Astrocyte (in vitro differentiated cells and primary cell): ENCODE measurements around the gene SLC26A2. TPM values are rescaled to one million over a fixed set of nuclear protein-coding genes. Genes with fewer than 3 reads are reported as not detected.

Source experiments
- DNase-seq: peaks from one replicate; pipeline ENCODE4 v3.0.0-alpha.2; 2010; ENCODE audit warnings: low read depth
- FAIRE-seq: peaks from 2 replicates; lab custom pipeline; 2011; peaks lifted over from hg19 to GRCh38; lab: Jason Lieb, UNC
- H2AFZ ChIP-seq: 2 replicates; pipeline ENCODE4 v1.6.0; 2012; ENCODE audit warnings: low read depth, low read length, inconsistent platforms
- H3K27ac ChIP-seq: 2 replicates; pipeline ENCODE4 v1.5.1; 2011; ENCODE audit warnings: low read depth, low read length, inconsistent platforms
- H3K27me3 ChIP-seq: 2 replicates; pipeline ENCODE4 v1.6.0; 2011; ENCODE audit warnings: low read length, inconsistent platforms; ENCODE audit not compliant: insufficient read depth
- H3K36me3 ChIP-seq: 2 replicates; pipeline ENCODE4 v1.5.1; 2011; ENCODE audit warnings: low read length, inconsistent platforms; ENCODE audit not compliant: insufficient read depth
- H3K4me1 ChIP-seq: 2 replicates; pipeline ENCODE4 v1.5.1; 2011; ENCODE audit warnings: low read length, inconsistent platforms; ENCODE audit not compliant: insufficient read depth
- H3K4me2 ChIP-seq: 2 replicates; pipeline ENCODE4 v1.6.0; 2012; ENCODE audit warnings: low read length, inconsistent platforms
- H3K4me3 ChIP-seq: 2 replicates; pipeline ENCODE4 v1.5.1; 2011; ENCODE audit warnings: low read depth, mild to moderate bottlenecking, low read length, inconsistent platforms; ENCODE audit not compliant: insufficient read depth
- H3K79me2 ChIP-seq: 2 replicates; pipeline ENCODE4 v1.6.0; 2012; ENCODE audit warnings: mild to moderate bottlenecking, low read length, inconsistent platforms; ENCODE audit not compliant: insufficient read depth
- H3K9ac ChIP-seq: 2 replicates; pipeline ENCODE4 v1.6.0; 2012; ENCODE audit warnings: mild to moderate bottlenecking, low read length, inconsistent platforms
- H3K9me3 ChIP-seq: 2 replicates; pipeline ENCODE4 v1.5.1; 2012; ENCODE audit warnings: low read depth, mild to moderate bottlenecking, low read length, inconsistent platforms; ENCODE audit not compliant: insufficient read depth
- H4K20me1 ChIP-seq: 2 replicates; pipeline ENCODE4 v1.6.0; 2012; ENCODE audit warnings: low read length, inconsistent platforms; ENCODE audit not compliant: insufficient read depth
- H3K27ac Mint-ChIP-seq: one replicate; pipeline ENCODE4 v1.8.0; 2021; ENCODE audit warnings: mild to moderate bottlenecking, mixed read lengths; ENCODE audit not compliant: unreplicated experiment
- H3K27me3 Mint-ChIP-seq: one replicate; pipeline ENCODE4 v1.8.0; 2021; ENCODE audit warnings: low read depth, mixed read lengths; ENCODE audit not compliant: unreplicated experiment
- H3K36me3 Mint-ChIP-seq: one replicate; pipeline ENCODE4 v1.8.0; 2021; ENCODE audit warnings: low read depth, mixed read lengths; ENCODE audit not compliant: unreplicated experiment
- H3K4me1 Mint-ChIP-seq: one replicate; pipeline ENCODE4 v1.8.0; 2021; ENCODE audit warnings: low read depth, mixed read lengths; ENCODE audit not compliant: unreplicated experiment
- H3K4me3 Mint-ChIP-seq: one replicate; pipeline ENCODE4 v1.8.0; 2021; ENCODE audit warnings: mild to moderate bottlenecking, moderate library complexity, mixed read lengths; ENCODE audit not compliant: unreplicated experiment
- H3K9me3 Mint-ChIP-seq: one replicate; pipeline ENCODE4 v1.8.0; 2021; ENCODE audit warnings: mild to moderate bottlenecking, mixed read lengths; ENCODE audit not compliant: unreplicated experiment
- EZH2 ChIP-seq: IDR thresholded peaks from 2 replicates; pipeline ENCODE4 v1.6.1; 2012; ENCODE audit warnings: mild to moderate bottlenecking, low read length, inconsistent platforms; ENCODE audit not compliant: insufficient read depth
- total RNA-seq: library from RNA; stranded (reverse); gene quantifications from 2 replicates; pipeline ENCODE4 v1.2.1, GENCODE V29; 2021
- TF ChIP-seq, protein P1 (sequence below): IDR thresholded peaks from 2 replicates; pipeline ENCODE4 v1.5.1; 2011; ENCODE audit warnings: low read depth, mild to moderate bottlenecking, inconsistent platforms, low read length, moderate library complexity; ENCODE audit not compliant: insufficient read depth

The SLC26A2 gene
- total RNA-seq, 1 donor from 2014 or later: 19.8 TPM

- peaks cover 10% of the 10 kb centered on the region for H4K20me1 ChIP-seq
- Mint-ChIP-seq H3K27ac (peak overlapping the region; percentile 95), H3K9me3 (no peaks in the 10 kb centered on the region), H3K27me3 (no peaks in the 10 kb centered on the region), H3K36me3 (peaks cover 22% of the 10 kb centered on the region), H3K4me1 (peaks cover 36% of the 10 kb centered on the region), H3K4me3 (peak overlapping the region; percentile 74)
- peak overlapping the region; percentile 80 for H3K4me2 ChIP-seq
- H3K27ac ChIP-seq: peak overlapping the region; percentile 79
- H3K9me3 ChIP-seq: no peaks in the 10 kb centered on the region
- no peak overlapping the region for H2AFZ ChIP-seq
- peaks cover 37% of the 10 kb centered on the region for H3K4me1 ChIP-seq
- peaks cover 56% of the 10 kb centered on the region for H3K36me3 ChIP-seq
- FAIRE-seq (peak; percentile 65), DNase-seq (peak; percentile 84)
- peaks cover 20% of the 10 kb centered on the region for H3K79me2 ChIP-seq
- TF ChIP-seq, protein P1, sequence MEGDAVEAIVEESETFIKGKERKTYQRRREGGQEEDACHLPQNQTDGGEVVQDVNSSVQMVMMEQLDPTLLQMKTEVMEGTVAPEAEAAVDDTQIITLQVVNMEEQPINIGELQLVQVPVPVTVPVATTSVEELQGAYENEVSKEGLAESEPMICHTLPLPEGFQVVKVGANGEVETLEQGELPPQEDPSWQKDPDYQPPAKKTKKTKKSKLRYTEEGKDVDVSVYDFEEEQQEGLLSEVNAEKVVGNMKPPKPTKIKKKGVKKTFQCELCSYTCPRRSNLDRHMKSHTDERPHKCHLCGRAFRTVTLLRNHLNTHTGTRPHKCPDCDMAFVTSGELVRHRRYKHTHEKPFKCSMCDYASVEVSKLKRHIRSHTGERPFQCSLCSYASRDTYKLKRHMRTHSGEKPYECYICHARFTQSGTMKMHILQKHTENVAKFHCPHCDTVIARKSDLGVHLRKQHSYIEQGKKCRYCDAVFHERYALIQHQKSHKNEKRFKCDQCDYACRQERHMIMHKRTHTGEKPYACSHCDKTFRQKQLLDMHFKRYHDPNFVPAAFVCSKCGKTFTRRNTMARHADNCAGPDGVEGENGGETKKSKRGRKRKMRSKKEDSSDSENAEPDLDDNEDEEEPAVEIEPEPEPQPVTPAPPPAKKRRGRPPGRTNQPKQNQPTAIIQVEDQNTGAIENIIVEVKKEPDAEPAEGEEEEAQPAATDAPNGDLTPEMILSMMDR: no peak
- no peak for TF ChIP-seq EZH2
- peak overlapping the region; percentile 35 for H3K4me3 ChIP-seq
- H3K27me3 ChIP-seq: no peaks in the 10 kb centered on the region
- H3K9ac ChIP-seq: peak overlapping the region; percentile 67
Observed at GRCh38 chr5:150021491-150022157, 61.1 kb downstream of the SLC26A2 start.

- Histone ChIP-seq H3K4me1 (peaks cover 37% of the 10 kb centered on the region), H4K20me1 (peaks cover 8% of the 10 kb centered on the region), H3K9me3 (no peaks in the 10 kb centered on the region), H3K4me3 (peak overlapping the region; percentile 32), H3K27ac (peak overlapping the region; percentile 79), H2AFZ (no peak overlapping the region), H3K79me2 (peaks cover 20% of the 10 kb centered on the region), H3K4me2 (peak overlapping the region; percentile 80), H3K36me3 (peaks cover 61% of the 10 kb centered on the region), H3K9ac (peak overlapping the region; percentile 67), H3K27me3 (no peaks in the 10 kb centered on the region)
- TF ChIP-seq EZH2: no peak
- TF ChIP-seq, protein P1: no peak
- H3K4me1 Mint-ChIP-seq: peaks cover 36% of the 10 kb centered on the region
- FAIRE-seq: peak; percentile 9
- DNase-seq: peak; percentile 94
- H3K36me3 Mint-ChIP-seq: peaks cover 22% of the 10 kb centered on the region
- no peaks in the 10 kb centered on the region for H3K9me3 Mint-ChIP-seq
- no peaks in the 10 kb centered on the region for H3K27me3 Mint-ChIP-seq
- H3K27ac Mint-ChIP-seq: peak overlapping the region; percentile 95
- peak overlapping the region; percentile 74 for H3K4me3 Mint-ChIP-seq
Observed at GRCh38 chr5:150022158-150022531, 61.6 kb downstream of the SLC26A2 start.

GRCh38 chr5:150022681-150023080 is 62.1 kb downstream of the SLC26A2 start:
- Histone ChIP-seq H3K36me3 (peaks cover 61% of the 10 kb centered on the region), H3K27me3 (no peaks in the 10 kb centered on the region), H2AFZ (no peak overlapping the region), H3K4me3 (peak overlapping the region; percentile 32), H3K4me1 (peaks cover 32% of the 10 kb centered on the region), H3K79me2 (peaks cover 20% of the 10 kb centered on the region), H3K9ac (peak overlapping the region; percentile 67), H3K9me3 (no peaks in the 10 kb centered on the region), H4K20me1 (peaks cover 3% of the 10 kb centered on the region), H3K27ac (peak overlapping the region; percentile 79), H3K4me2 (peak overlapping the region; percentile 80)
- H3K27ac Mint-ChIP-seq: no peak overlapping the region
- FAIRE-seq (no peak), DNase-seq (no peak)
- H3K4me1 Mint-ChIP-seq: peaks cover 36% of the 10 kb centered on the region
- TF ChIP-seq EZH2: no peak
- TF ChIP-seq, protein P1: no peak
- H3K27me3 Mint-ChIP-seq: no peaks in the 10 kb centered on the region
- no peaks in the 10 kb centered on the region for H3K9me3 Mint-ChIP-seq
- H3K36me3 Mint-ChIP-seq: peaks cover 22% of the 10 kb centered on the region
- H3K4me3 Mint-ChIP-seq: no peak overlapping the region
